Colonic mucosa (tissue), 4 donors: ENCODE measurements around the gene NSF. TPM values are rescaled to one million over a fixed set of nuclear protein-coding genes. Genes with fewer than 3 reads are reported as not detected.
"Not testable (repeated sequence)": the region's sequence is repeated elsewhere in the genome, so short reads cannot be mapped to it uniquely, and the experiment has no call there.

Experiments
- DNase-seq: peaks from one replicate; pipeline ENCODE4 v3.0.0-alpha.2; 2020
- H3K27ac ChIP-seq: fragments of 200-600 bp; one replicate; pipeline ENCODE4 v1.8.0; 2021
- H3K27me3 ChIP-seq: fragments of 200-600 bp; one replicate; pipeline ENCODE4 v1.8.0; 2021
- H3K36me3 ChIP-seq: fragments of 200-600 bp; one replicate; pipeline ENCODE4 v1.8.0; 2021
- H3K4me1 ChIP-seq: fragments of 200-600 bp; one replicate; pipeline ENCODE4 v1.8.0; 2021; ENCODE audit warnings: mild to moderate bottlenecking
- H3K4me3 ChIP-seq: fragments of 200-600 bp; one replicate; pipeline ENCODE4 v1.8.0; 2021
- H3K9ac ChIP-seq, 2 donors: one replicate each; pipeline ENCODE4 v1.7.0; 2013; ENCODE audit warnings: control low read depth in 2 of 2, low read depth in 2 of 2, low read length in 2 of 2
- H3K9me3 ChIP-seq: fragments of 200-600 bp; one replicate; pipeline ENCODE4 v1.8.0; 2021
- intact Hi-C: fragments of 100-400 bp; cut with DNase I; formaldehyde crosslinking; loops from one replicate; pipeline ENCODE4 v1.14.1; 2022
- total RNA-seq, 2 donors: library from RNA; stranded (reverse); fragmentation: NEBNext Ultra II Directional in 1 of 2; extraction: Animal tissue kit (Norgen Biotek cat#: 25700) in 1 of 2; gene quantifications; one replicate each; pipeline ENCODE4 v1.2.1, GENCODE V29; 2021
- TF ChIP-seq, protein P1 (sequence below): fragments of 200-600 bp; IDR thresholded peaks from one replicate; pipeline ENCODE4 v1.8.0; 2022; ENCODE audit warnings: antibody characterized with exemption, mild to moderate bottlenecking
- donor health status: healthy.
- donor health status: DM: no; HTN: no; CAD: no.
- donor health status: DM: no; HTN: no; CAD: no.

The NSF gene
- total RNA-seq, 2 donors from 2014 or later = 58.4 to 82.8 TPM

DNA sequence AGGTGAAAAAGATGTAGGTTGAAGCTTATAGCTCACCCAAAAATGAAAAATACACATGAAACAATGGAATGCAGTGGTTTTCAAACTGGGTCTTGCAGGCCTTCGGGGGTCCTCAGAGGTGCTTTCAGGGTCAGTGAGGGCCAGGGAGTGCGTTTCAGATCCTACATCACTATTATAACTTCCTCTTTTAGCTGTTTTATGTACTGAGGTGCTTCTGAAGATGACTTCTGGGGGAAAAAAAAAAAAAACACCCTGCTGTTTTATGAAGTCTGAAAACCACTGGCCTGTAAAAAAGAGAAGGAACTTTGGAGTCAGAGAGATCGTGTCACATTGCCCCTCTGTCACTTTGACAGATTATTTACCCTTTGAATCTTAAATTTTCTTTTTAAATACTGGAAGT is 102.8 kb downstream of the NSF start:
- H3K4me1 ChIP-seq, H3K9me3 ChIP-seq, H3K36me3 ChIP-seq, H3K27me3 ChIP-seq, H3K9ac ChIP-seq, intact Hi-C loops, H3K4me3 ChIP-seq, H3K27ac ChIP-seq, DNase-seq: not testable (repeated sequence)

DNA sequence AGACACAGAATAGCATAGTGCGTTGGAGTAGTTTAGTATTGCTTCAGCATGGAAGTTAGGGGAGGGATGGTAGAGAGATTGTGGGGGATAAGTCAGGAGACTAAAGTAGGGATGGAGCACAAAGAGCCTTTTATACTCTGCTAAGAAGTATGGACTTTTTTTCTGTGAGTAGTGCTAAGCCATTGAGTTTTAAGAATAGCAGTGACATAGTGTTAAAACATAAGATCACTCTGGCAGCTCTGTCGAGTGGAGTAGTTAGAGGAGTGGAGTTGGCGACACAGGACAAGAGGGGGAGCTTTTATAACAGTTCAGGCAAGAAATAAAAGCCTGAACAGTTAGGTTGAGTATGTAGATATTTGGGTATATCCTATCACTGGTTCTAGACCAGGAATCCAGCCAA is 106.1 kb downstream of the NSF start:
- intact Hi-C loops, H3K4me3 ChIP-seq, H3K36me3 ChIP-seq, H3K27ac ChIP-seq, H3K9me3 ChIP-seq, H3K9ac ChIP-seq, H3K4me1 ChIP-seq, DNase-seq, H3K27me3 ChIP-seq: not testable (repeated sequence)

DNA sequence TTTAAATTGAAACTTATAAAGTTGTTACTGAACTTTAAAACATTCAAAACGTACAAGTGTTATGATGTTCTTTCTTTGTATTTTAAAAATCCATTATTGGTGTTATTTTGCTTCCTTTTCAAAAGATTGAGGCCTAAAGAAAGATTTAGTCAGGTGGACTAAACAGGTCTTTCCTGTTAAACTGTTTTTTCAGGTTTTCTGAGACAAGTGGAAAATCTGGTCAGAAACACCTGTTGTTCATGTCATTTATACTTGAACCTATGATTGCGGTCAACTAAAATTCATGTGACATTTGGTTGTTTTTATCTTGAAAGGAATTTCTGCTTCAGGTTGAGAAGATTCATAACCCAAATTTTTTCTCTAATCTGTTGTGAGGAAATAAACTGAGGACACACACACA is 108.5 kb downstream of the NSF start:
- H3K4me1 ChIP-seq, H3K9ac ChIP-seq, intact Hi-C loops, H3K4me3 ChIP-seq, DNase-seq, H3K27me3 ChIP-seq, H3K9me3 ChIP-seq, H3K27ac ChIP-seq, H3K36me3 ChIP-seq: not testable (repeated sequence)

DNA sequence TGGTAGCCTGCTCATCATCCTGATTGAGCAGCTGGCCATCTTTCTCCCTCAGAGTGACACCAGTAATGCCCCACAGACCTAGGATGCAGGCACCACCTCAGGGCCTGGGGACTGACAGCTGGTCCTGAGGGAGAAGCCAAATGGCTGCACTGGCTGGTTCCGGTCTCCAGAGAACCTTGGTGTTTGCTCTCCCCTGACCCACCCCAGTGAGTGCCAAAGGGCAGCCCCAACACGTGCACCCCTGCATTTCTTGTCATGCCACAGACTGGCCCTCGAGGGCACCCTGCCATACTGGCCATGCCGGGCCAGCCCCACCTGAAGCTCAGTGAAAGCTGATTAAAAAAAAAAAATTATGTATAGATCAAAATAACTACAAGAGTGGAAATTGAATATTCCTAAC is 127.5 kb downstream of the NSF start:
- intact Hi-C loops = no loop called here
- TF ChIP-seq, protein P1, sequence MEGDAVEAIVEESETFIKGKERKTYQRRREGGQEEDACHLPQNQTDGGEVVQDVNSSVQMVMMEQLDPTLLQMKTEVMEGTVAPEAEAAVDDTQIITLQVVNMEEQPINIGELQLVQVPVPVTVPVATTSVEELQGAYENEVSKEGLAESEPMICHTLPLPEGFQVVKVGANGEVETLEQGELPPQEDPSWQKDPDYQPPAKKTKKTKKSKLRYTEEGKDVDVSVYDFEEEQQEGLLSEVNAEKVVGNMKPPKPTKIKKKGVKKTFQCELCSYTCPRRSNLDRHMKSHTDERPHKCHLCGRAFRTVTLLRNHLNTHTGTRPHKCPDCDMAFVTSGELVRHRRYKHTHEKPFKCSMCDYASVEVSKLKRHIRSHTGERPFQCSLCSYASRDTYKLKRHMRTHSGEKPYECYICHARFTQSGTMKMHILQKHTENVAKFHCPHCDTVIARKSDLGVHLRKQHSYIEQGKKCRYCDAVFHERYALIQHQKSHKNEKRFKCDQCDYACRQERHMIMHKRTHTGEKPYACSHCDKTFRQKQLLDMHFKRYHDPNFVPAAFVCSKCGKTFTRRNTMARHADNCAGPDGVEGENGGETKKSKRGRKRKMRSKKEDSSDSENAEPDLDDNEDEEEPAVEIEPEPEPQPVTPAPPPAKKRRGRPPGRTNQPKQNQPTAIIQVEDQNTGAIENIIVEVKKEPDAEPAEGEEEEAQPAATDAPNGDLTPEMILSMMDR = no peak
- no peak for DNase-seq
- Histone ChIP-seq H3K27ac (no peak overlapping the region), H3K9ac (no peak overlapping the region), H3K4me3 (no peak overlapping the region), H3K9me3 (no peaks in the 10 kb centered on the region), H3K27me3 (no peaks in the 10 kb centered on the region), H3K36me3 (peaks cover 4% of the 10 kb centered on the region), H3K4me1 (no peaks in the 10 kb centered on the region)

DNA sequence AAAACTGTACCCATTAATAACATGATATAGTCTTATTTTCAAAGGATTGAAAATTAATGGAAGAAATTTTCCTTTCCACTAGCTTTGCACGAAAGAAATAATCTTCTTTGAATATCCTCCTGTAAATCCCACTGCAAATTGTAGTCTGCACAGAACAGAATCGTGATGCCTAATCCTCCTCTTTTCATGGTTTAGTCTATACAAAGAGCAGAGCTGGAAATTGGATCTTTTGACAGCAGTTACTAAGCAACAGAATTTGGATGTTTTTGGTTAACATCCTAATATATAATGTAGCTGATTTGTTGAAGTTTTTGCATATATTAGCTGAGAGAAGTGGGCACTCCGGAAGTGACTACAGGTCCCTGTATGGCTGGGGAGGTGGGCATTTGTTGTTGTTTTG is 129.4 kb downstream of the NSF start:
- TF ChIP-seq, protein P1 = no peak
- no peak overlapping the region for H3K4me3 ChIP-seq
- intact Hi-C loops = no loop called here
- H3K27me3 ChIP-seq = no peaks in the 10 kb centered on the region
- H3K9ac ChIP-seq = no peak overlapping the region
- no peaks in the 10 kb centered on the region for H3K4me1 ChIP-seq
- H3K36me3 ChIP-seq = peaks cover 3% of the 10 kb centered on the region
- DNase-seq = no peak
- H3K27ac ChIP-seq = no peak overlapping the region
- H3K9me3 ChIP-seq = no peaks in the 10 kb centered on the region

DNA sequence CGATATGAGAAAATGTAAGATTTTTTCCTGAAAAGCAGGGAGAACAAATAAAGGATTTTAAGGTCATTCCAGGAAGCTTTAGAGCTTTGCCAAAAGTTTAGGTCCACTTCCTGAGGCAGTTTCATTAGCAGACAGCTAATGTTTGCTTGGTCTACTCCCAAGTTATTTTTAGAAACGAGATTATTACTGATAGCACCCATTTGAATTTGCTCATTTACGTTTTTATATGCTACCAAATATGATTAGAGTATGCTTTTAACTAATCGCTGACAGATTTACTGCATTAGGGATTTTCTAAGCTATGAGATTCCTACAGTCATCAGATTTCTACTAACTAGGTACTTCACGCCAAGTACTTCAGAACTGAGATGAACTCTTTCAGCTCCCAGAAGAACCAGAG is 129.9 kb downstream of the NSF start:
- no peaks in the 10 kb centered on the region for H3K27me3 ChIP-seq
- no peak for DNase-seq
- H3K27ac ChIP-seq = no peak overlapping the region
- intact Hi-C loops = no loop called here
- no peak overlapping the region for H3K9ac ChIP-seq
- H3K9me3 ChIP-seq = no peaks in the 10 kb centered on the region
- no peaks in the 10 kb centered on the region for H3K36me3 ChIP-seq
- no peaks in the 10 kb centered on the region for H3K4me1 ChIP-seq
- TF ChIP-seq, protein P1 = no peak
- no peak overlapping the region for H3K4me3 ChIP-seq

DNA sequence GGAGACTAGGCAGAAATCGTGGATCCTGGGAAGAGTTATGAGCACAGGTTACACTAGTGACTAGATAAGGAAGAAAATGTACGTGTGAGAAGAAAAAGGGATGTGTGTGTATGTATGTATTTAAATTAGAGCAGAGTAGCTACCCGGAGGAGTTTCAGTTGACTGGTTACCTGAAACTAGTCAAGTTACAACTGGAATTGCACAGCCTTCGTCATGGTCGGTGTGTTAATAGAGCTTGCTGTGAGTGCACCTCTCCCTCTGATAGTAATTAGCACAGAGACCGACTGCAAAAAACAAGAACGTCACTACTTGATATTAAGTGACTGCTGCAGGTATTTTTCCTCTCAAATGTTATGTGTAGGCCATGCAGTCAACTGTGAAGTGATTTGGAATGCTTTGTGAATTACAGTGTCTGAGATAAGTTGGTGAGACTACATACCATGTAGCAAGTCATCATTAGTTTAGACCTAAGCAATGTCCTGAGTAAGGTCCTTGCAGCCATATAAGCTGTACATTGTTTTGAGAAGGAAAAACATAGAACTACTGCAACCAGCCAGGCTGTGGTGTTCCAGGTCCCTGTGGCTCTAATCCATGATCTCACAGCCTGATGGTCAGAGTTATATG is 132.3 kb downstream of the NSF start:
- intact Hi-C loops = no loop called here
- Histone ChIP-seq H3K9ac (no peak overlapping the region), H3K9me3 (no peaks in the 10 kb centered on the region), H3K27ac (no peak overlapping the region), H3K36me3 (no peaks in the 10 kb centered on the region), H3K4me3 (no peak overlapping the region), H3K27me3 (no peaks in the 10 kb centered on the region), H3K4me1 (no peaks in the 10 kb centered on the region)
- TF ChIP-seq, protein P1 = no peak
- no peak for DNase-seq
